MM.1S (cell line): ENCODE data around the gene ABCF3.

ENCODE experiments used
- EZH2phosphoT487 ChIP-seq: fragments of 300-600 bp; sonication (generic); IDR thresholded peaks from 2 replicates; pipeline ENCODE4 v1.6.1; 2018; ENCODE audit warnings: antibody characterized with exemption, low read length
- TF ChIP-seq, protein P1 (sequence below): fragments of 300-600 bp; sonication (generic); IDR thresholded peaks from 2 replicates; pipeline ENCODE4 v1.5.1; 2016; ENCODE audit warnings: antibody characterized with exemption, low read length, mixed read lengths

DNA sequence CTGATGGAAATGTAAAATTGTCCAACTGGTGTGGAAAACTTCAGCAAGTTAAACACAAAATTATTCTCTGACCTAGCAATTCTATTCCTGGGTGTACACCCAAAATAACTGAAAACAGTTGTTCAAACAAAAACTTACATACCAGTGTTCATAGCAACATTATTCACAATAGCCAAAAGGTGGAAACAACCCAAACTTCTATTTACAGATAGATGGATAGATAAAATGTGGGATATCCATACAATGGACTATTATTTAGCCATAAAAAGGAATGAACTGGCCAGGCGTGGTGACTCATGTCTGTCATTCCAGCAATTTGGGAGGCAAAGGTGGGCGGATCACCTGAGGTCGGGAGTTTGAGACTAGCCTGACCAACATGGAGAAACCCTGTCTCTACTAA is 36.5 kb downstream of the ABCF3 start:
- TF ChIP-seq, protein P1, sequence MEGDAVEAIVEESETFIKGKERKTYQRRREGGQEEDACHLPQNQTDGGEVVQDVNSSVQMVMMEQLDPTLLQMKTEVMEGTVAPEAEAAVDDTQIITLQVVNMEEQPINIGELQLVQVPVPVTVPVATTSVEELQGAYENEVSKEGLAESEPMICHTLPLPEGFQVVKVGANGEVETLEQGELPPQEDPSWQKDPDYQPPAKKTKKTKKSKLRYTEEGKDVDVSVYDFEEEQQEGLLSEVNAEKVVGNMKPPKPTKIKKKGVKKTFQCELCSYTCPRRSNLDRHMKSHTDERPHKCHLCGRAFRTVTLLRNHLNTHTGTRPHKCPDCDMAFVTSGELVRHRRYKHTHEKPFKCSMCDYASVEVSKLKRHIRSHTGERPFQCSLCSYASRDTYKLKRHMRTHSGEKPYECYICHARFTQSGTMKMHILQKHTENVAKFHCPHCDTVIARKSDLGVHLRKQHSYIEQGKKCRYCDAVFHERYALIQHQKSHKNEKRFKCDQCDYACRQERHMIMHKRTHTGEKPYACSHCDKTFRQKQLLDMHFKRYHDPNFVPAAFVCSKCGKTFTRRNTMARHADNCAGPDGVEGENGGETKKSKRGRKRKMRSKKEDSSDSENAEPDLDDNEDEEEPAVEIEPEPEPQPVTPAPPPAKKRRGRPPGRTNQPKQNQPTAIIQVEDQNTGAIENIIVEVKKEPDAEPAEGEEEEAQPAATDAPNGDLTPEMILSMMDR = no peak
- no peak for TF ChIP-seq EZH2phosphoT487
